ENCODE measurements around the gene INTS3. TPM values are rescaled to one million over a fixed set of nuclear protein-coding genes. Genes with fewer than 3 reads are reported as not detected.
"Not testable (repeated sequence)": the region's sequence is repeated elsewhere in the genome, so short reads cannot be mapped to it uniquely, and the experiment has no call there.

The INTS3 gene
- total RNA-seq, 1 donor from 2014 or later, result 57.3 TPM

DNA sequence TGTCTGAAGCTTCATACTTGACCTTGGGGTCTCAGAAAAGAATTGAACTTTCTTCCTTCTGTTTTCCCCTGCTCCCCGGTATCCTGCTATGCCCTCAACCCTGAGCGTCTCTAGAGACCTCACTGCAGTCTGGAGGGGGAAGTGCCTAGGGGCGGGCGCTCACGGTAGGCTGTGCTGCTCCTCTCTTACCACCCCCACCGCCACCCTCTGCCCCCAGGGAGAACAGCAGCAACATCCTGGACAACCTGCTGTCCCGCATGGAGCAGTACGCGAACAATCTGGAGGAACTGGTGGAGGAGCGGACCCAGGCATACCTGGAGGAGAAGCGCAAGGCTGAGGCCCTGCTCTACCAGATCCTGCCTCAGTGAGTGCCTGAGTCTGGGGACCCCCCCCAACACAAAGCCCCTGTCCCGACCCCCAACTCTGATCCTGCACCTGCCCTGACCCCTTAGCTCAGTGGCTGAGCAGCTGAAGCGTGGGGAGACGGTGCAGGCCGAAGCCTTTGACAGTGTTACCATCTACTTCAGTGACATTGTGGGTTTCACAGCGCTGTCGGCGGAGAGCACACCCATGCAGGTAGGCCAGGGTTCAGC lies 39.0 kb upstream of the INTS3 start:
- Mint-ChIP-seq H3K36me3 (ENCODE audit: low read depth) (no peaks in the 10 kb centered on the region), H3K27me3 (ENCODE audit: insufficient read depth) (peaks cover 15% of the 10 kb centered on the region), H3K4me1 (ENCODE audit: low read depth) (peaks cover 5% of the 10 kb centered on the region), H3K4me3 (no peak overlapping the region), H3K9me3 (no peaks in the 10 kb centered on the region), H3K27ac (no peak overlapping the region)
- DNase-seq (ENCODE audit: low spot score), result no peak
- intact Hi-C loops (cut with micrococcal nuclease), result no loop called here

DNA sequence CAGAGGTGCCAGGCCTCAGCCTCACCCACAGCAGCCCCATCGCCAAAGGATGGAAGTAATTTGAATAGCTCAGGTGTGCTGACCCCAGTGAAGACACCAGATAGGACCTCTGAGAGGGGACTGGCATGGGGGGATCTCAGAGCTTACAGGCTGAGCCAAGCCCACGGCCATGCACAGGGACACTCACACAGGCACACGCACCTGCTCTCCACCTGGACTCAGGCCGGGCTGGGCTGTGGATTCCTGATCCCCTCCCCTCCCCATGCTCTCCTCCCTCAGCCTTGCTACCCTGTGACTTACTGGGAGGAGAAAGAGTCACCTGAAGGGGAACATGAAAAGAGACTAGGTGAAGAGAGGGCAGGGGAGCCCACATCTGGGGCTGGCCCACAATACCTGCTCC lies 34.4 kb upstream of the INTS3 start:
- no peaks in the 10 kb centered on the region for H3K9me3 Mint-ChIP-seq
- peaks cover 5% of the 10 kb centered on the region for H3K4me1 Mint-ChIP-seq (ENCODE audit: low read depth)
- peaks cover 3% of the 10 kb centered on the region for H3K27me3 Mint-ChIP-seq (ENCODE audit: insufficient read depth)
- intact Hi-C loops (cut with micrococcal nuclease), result no loop called here
- no peak overlapping the region for H3K4me3 Mint-ChIP-seq
- H3K36me3 Mint-ChIP-seq (ENCODE audit: low read depth), result no peaks in the 10 kb centered on the region
- DNase-seq (ENCODE audit: low spot score), result no peak
- H3K27ac Mint-ChIP-seq, result no peak overlapping the region

- H3K36me3 Mint-ChIP-seq (ENCODE audit: low read depth), result no peaks in the 10 kb centered on the region
- intact Hi-C loops (cut with micrococcal nuclease), result no loop called here
- no peaks in the 10 kb centered on the region for H3K4me1 Mint-ChIP-seq (ENCODE audit: low read depth)
- no peak overlapping the region for H3K4me3 Mint-ChIP-seq
- H3K9me3 Mint-ChIP-seq, result no peaks in the 10 kb centered on the region
- no peak overlapping the region for H3K27ac Mint-ChIP-seq
- H3K27me3 Mint-ChIP-seq (ENCODE audit: insufficient read depth), result no peaks in the 10 kb centered on the region
- DNase-seq (ENCODE audit: low spot score), result no peak
Observed at GRCh38 chr1:153696741-153697140, 31.1 kb upstream of the INTS3 start.

GRCh38 chr1:153697191-153698019 lies 30.4 kb upstream of the INTS3 start:
- H3K36me3 Mint-ChIP-seq (ENCODE audit: low read depth), result no peaks in the 10 kb centered on the region
- H3K27ac Mint-ChIP-seq, result no peak overlapping the region
- intact Hi-C loops (cut with micrococcal nuclease), result no loop called here
- no peaks in the 10 kb centered on the region for H3K27me3 Mint-ChIP-seq (ENCODE audit: insufficient read depth)
- H3K9me3 Mint-ChIP-seq, result no peaks in the 10 kb centered on the region
- H3K4me3 Mint-ChIP-seq, result no peak overlapping the region
- no peaks in the 10 kb centered on the region for H3K4me1 Mint-ChIP-seq (ENCODE audit: low read depth)
- no peak for DNase-seq (ENCODE audit: low spot score)

- no peaks in the 10 kb centered on the region for H3K36me3 Mint-ChIP-seq (ENCODE audit: low read depth)
- H3K27me3 Mint-ChIP-seq (ENCODE audit: insufficient read depth), result no peaks in the 10 kb centered on the region
- no peak overlapping the region for H3K4me3 Mint-ChIP-seq
- no peak overlapping the region for H3K27ac Mint-ChIP-seq
- H3K4me1 Mint-ChIP-seq (ENCODE audit: low read depth), result no peaks in the 10 kb centered on the region
- intact Hi-C loops (cut with micrococcal nuclease), result no loop called here
- DNase-seq (ENCODE audit: low spot score), result no peak
- H3K9me3 Mint-ChIP-seq, result no peaks in the 10 kb centered on the region
Observed at GRCh38 chr1:153698020-153698922, 29.6 kb upstream of the INTS3 start.

GRCh38 chr1:153698923-153699714 lies 28.7 kb upstream of the INTS3 start:
- H3K9me3 Mint-ChIP-seq, result no peaks in the 10 kb centered on the region
- H3K36me3 Mint-ChIP-seq (ENCODE audit: low read depth), result no peaks in the 10 kb centered on the region
- no peak for DNase-seq (ENCODE audit: low spot score)
- no peak overlapping the region for H3K27ac Mint-ChIP-seq
- no peaks in the 10 kb centered on the region for H3K4me1 Mint-ChIP-seq (ENCODE audit: low read depth)
- H3K4me3 Mint-ChIP-seq, result no peak overlapping the region
- no peaks in the 10 kb centered on the region for H3K27me3 Mint-ChIP-seq (ENCODE audit: insufficient read depth)
- intact Hi-C loops (cut with micrococcal nuclease), result no loop called here

DNA sequence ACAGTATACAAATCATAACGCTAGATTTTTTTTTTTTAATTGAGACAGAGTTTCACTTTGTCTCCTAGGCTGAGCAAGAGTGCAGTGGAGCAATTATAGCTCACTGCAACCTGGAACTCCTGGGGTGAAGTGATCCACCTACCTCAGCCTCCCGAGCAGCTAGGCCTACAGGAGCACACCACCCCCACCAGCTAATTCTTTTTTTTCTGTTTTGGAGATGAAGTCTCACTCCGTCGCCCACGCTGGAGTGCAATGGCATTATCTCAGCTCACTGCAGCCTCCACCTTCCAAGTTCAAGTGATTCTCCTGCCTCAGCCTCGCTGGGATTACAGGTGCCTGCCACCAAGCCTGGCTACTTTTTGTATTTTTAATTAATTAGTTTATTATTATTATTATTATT lies 28.1 kb upstream of the INTS3 start:
- Mint-ChIP-seq H3K27me3 (ENCODE audit: insufficient read depth) (no peaks in the 10 kb centered on the region), H3K9me3 (no peaks in the 10 kb centered on the region), H3K36me3 (ENCODE audit: low read depth) (no peaks in the 10 kb centered on the region), H3K27ac (no peak overlapping the region), H3K4me1 (ENCODE audit: low read depth) (no peaks in the 10 kb centered on the region), H3K4me3 (no peak overlapping the region)
- no peak for DNase-seq (ENCODE audit: low spot score)
- intact Hi-C loops (cut with micrococcal nuclease), result loop anchor here (1.0 kb wide), 1 partner anchor 22 kb away; no protein-coding TSS in a partner anchor

DNA sequence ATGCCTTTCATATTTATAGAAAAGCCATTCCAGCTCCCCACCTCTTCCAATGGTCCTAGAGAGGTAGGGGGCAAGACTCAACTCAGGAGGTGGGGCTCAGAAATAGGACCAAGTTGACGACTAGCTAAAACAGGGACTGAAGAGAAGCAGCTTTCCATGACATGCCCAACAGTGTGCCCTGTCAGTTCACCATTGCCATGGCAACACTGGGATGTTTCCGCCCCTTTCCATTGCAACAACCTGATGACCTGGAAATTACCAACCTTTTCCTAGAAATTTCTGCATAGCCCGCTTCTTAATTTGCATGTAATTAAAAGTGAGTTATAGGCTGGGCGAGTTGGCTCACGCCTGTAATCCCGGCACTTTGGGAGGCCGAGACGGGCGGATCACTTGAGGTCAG lies 22.4 kb upstream of the INTS3 start:
- H3K27ac Mint-ChIP-seq, result no peak overlapping the region
- no peaks in the 10 kb centered on the region for H3K36me3 Mint-ChIP-seq (ENCODE audit: low read depth)
- intact Hi-C loops (cut with micrococcal nuclease), result no loop called here
- no peaks in the 10 kb centered on the region for H3K9me3 Mint-ChIP-seq
- H3K4me1 Mint-ChIP-seq (ENCODE audit: low read depth), result peaks cover 10% of the 10 kb centered on the region
- peaks cover 6% of the 10 kb centered on the region for H3K27me3 Mint-ChIP-seq (ENCODE audit: insufficient read depth)
- no peak overlapping the region for H3K4me3 Mint-ChIP-seq
- no peak for DNase-seq (ENCODE audit: low spot score)

DNA sequence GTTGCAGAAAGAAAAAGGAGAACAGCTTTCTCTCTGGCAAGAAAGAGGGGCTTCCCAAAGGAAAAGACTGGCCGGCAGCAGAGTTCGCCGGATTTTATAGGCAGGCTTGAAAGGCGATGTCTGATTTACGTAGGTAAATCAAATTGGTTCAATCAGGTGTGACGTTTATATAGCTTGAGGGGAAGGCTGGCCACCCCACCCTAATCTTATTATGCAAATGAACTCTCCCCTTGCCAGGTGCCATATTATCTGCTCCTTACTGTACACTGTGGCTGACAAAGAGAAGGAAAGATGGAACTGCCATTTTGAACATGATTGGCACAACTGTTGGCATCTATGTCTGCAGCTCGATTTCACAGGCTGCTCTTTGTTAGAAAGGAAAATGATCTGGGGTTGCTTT lies 16.8 kb upstream of the INTS3 start:
- H3K4me1 Mint-ChIP-seq (ENCODE audit: low read depth), result peaks cover 10% of the 10 kb centered on the region
- H3K4me3 Mint-ChIP-seq, result no peak overlapping the region
- DNase-seq (ENCODE audit: low spot score), result no peak
- no peaks in the 10 kb centered on the region for H3K9me3 Mint-ChIP-seq
- peaks cover 12% of the 10 kb centered on the region for H3K27me3 Mint-ChIP-seq (ENCODE audit: insufficient read depth)
- no peaks in the 10 kb centered on the region for H3K36me3 Mint-ChIP-seq (ENCODE audit: low read depth)
- intact Hi-C loops (cut with micrococcal nuclease), result no loop called here
- H3K27ac Mint-ChIP-seq, result no peak overlapping the region

- peaks cover 22% of the 10 kb centered on the region for H3K27me3 Mint-ChIP-seq (ENCODE audit: insufficient read depth)
- H3K36me3 Mint-ChIP-seq (ENCODE audit: low read depth); H3K9me3 Mint-ChIP-seq; intact Hi-C loops (cut with micrococcal nuclease); DNase-seq (ENCODE audit: low spot score); H3K4me1 Mint-ChIP-seq (ENCODE audit: low read depth); H3K27ac Mint-ChIP-seq; H3K4me3 Mint-ChIP-seq: not testable (repeated sequence)
Observed at GRCh38 chr1:153716211-153716610, 11.6 kb upstream of the INTS3 start.

- peaks cover 6% of the 10 kb centered on the region for H3K4me1 Mint-ChIP-seq (ENCODE audit: low read depth)
- H3K27ac Mint-ChIP-seq, result no peak overlapping the region
- no peaks in the 10 kb centered on the region for H3K36me3 Mint-ChIP-seq (ENCODE audit: low read depth)
- DNase-seq (ENCODE audit: low spot score), result no peak
- no peak overlapping the region for H3K4me3 Mint-ChIP-seq
- intact Hi-C loops (cut with micrococcal nuclease), result no loop called here
- no peaks in the 10 kb centered on the region for H3K9me3 Mint-ChIP-seq
- H3K27me3 Mint-ChIP-seq (ENCODE audit: insufficient read depth), result peaks cover 20% of the 10 kb centered on the region
Observed at GRCh38 chr1:153717330-153717729, 10.5 kb upstream of the INTS3 start.

DNA sequence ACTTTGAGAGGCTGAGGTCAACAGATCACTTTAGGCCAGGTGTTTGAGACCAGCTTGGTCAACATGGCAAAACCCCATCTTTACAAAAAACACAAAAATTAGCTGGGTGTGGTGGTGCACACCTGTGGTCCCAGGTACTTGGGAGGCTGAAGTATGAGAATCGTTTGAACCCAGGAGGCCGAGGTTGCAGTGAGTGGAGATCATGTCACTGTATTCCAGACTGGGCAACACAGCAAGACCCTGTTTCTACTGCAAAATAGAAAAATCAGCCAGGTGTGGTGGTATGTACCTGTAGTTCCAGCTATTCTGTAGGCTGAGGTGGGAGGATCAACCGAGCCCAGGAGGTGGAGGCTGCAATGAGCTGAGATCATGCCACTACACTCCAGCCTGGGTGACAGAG lies 4.2 kb upstream of the INTS3 start:
- DNase-seq (ENCODE audit: low spot score), result no peak
- H3K9me3 Mint-ChIP-seq, result no peaks in the 10 kb centered on the region
- no peak overlapping the region for H3K4me3 Mint-ChIP-seq
- peaks cover 5% of the 10 kb centered on the region for H3K4me1 Mint-ChIP-seq (ENCODE audit: low read depth)
- peaks cover 4% of the 10 kb centered on the region for H3K27me3 Mint-ChIP-seq (ENCODE audit: insufficient read depth)
- intact Hi-C loops (cut with micrococcal nuclease), result loop anchor here (10.0 kb wide), 1 partner anchor 501 kb away; the partner anchor contains the start of gene UBAP2L
- H3K27ac Mint-ChIP-seq, result no peak overlapping the region
- no peaks in the 10 kb centered on the region for H3K36me3 Mint-ChIP-seq (ENCODE audit: low read depth)
